WTC11 (cell line): Measurements from ENCODE around the gene IRF8. TPM values are rescaled to one million over a fixed set of nuclear protein-coding genes. Genes with fewer than 3 reads are reported as not detected.

Source experiments
- ATAC-seq: fragments of 200-7000 bp; cut with Tn5 transposase; 2 replicates; pipeline ENCODE4 v1.10.0; 2021; ENCODE audit warnings: mild to moderate bottlenecking, moderate library complexity
- CTCF ChIA-PET: fragments of 300-600 bp; sonication (Branson Sonifier 250); formaldehyde crosslinking; loops from one replicate; lab custom pipeline; 2021; ENCODE audit warnings: antibody characterized with exemption; lab: Charles Lee
- POLR2A ChIA-PET: fragments of 350-600 bp; sonication (Branson Sonifier 250); formaldehyde crosslinking; loops from one replicate; lab custom pipeline; 2021; ENCODE audit warnings: antibody characterized with exemption; lab: Charles Lee
- DNase-seq: peaks from one replicate; pipeline ENCODE4 v3.0.0; 2021; ENCODE audit warnings: low spot score
- H3K27ac Mint-ChIP-seq: 2 replicates; pipeline ENCODE4 v1.8.0; 2021; ENCODE audit warnings: mixed read lengths
- H3K27me3 Mint-ChIP-seq: 2 replicates; pipeline ENCODE4 v1.8.0; 2021; ENCODE audit warnings: low read depth, mild to moderate bottlenecking, moderate library complexity, mixed read lengths
- H3K36me3 Mint-ChIP-seq: 2 replicates; pipeline ENCODE4 v1.8.0; 2021; ENCODE audit warnings: mixed read lengths
- H3K4me1 Mint-ChIP-seq: 2 replicates; pipeline ENCODE4 v1.8.0; 2022; ENCODE audit warnings: mixed read lengths
- H3K4me3 Mint-ChIP-seq: 2 replicates; pipeline ENCODE4 v1.8.0; 2021; ENCODE audit warnings: mild to moderate bottlenecking, moderate library complexity, mixed read lengths
- H3K9me3 Mint-ChIP-seq: 2 replicates; pipeline ENCODE4 v1.8.0; 2021; ENCODE audit warnings: mixed read lengths
- ATF2 ChIP-seq: sonication (generic); formaldehyde crosslinking; IDR thresholded peaks from 2 replicates; pipeline ENCODE4 v1.8.1; 2022; ENCODE audit warnings: low read depth, missing genetic modification reagents, borderline replicate concordance
- CREM ChIP-seq: sonication (generic); formaldehyde crosslinking; IDR thresholded peaks from 2 replicates; pipeline ENCODE4 v1.8.1; 2022; ENCODE audit warnings: mild to moderate bottlenecking, missing genetic modification reagents, moderate library complexity
- E2F4 ChIP-seq: sonication (generic); formaldehyde crosslinking; IDR thresholded peaks from 2 replicates; pipeline ENCODE4 v1.8.1; 2022; ENCODE audit warnings: low read depth, mild to moderate bottlenecking, moderate library complexity, missing genetic modification reagents, borderline replicate concordance
- ESRRA ChIP-seq: sonication (generic); formaldehyde crosslinking; IDR thresholded peaks from 2 replicates; pipeline ENCODE4 v1.8.1; 2022; ENCODE audit warnings: mild to moderate bottlenecking, missing genetic modification reagents, borderline replicate concordance
- FOXP1 ChIP-seq: sonication (generic); formaldehyde crosslinking; IDR thresholded peaks from 2 replicates; pipeline ENCODE4 v1.8.0; 2022; ENCODE audit warnings: missing genetic modification reagents, mild to moderate bottlenecking, moderate library complexity, borderline replicate concordance
- MAX ChIP-seq: sonication (generic); formaldehyde crosslinking; IDR thresholded peaks from 2 replicates; pipeline ENCODE4 v1.8.0; 2022; ENCODE audit warnings: mild to moderate bottlenecking, missing genetic modification reagents
- MLX ChIP-seq: sonication (generic); formaldehyde crosslinking; IDR thresholded peaks from 2 replicates; pipeline ENCODE4 v1.8.1; 2023; ENCODE audit warnings: mild to moderate bottlenecking, missing genetic modification reagents, moderate library complexity
- NFATC4 ChIP-seq: fragments of 250-450 bp; sonication (Bioruptor Pico); IDR thresholded peaks from 2 replicates; pipeline ENCODE4 v1.9.0; 2021; ENCODE audit warnings: mild to moderate bottlenecking
- NFYB ChIP-seq: sonication (generic); formaldehyde crosslinking; conservative IDR thresholded peaks from 2 replicates; pipeline ENCODE4 v1.8.0; 2022; ENCODE audit warnings: low read depth, missing genetic modification reagents
- NR2C2 ChIP-seq: sonication (generic); formaldehyde crosslinking; IDR thresholded peaks from 2 replicates; pipeline ENCODE4 v1.8.0; 2022; ENCODE audit warnings: mild to moderate bottlenecking, missing genetic modification reagents
- RORB ChIP-seq: fragments of 250-450 bp; sonication (Bioruptor Pico); IDR thresholded peaks from 2 replicates; pipeline ENCODE4 v1.9.0; 2021; ENCODE audit warnings: mild to moderate bottlenecking
- SMAD3 ChIP-seq: sonication (generic); formaldehyde crosslinking; IDR thresholded peaks from 2 replicates; pipeline ENCODE4 v1.8.0; 2022; ENCODE audit warnings: missing genetic modification reagents, mild to moderate bottlenecking, borderline replicate concordance
- SOX15 ChIP-seq: fragments of 250-450 bp; sonication (Bioruptor Pico); IDR thresholded peaks from 2 replicates; pipeline ENCODE4 v1.9.0; 2021; ENCODE audit warnings: mild to moderate bottlenecking
- ZNF232 ChIP-seq: sonication (generic); formaldehyde crosslinking; IDR thresholded peaks from 2 replicates; pipeline ENCODE4 v1.8.0; 2022; ENCODE audit warnings: mild to moderate bottlenecking, missing genetic modification reagents
- ZNF317 ChIP-seq: sonication (generic); formaldehyde crosslinking; IDR thresholded peaks from 2 replicates; pipeline ENCODE4 v1.8.1; 2023; ENCODE audit warnings: low read depth, mild to moderate bottlenecking, moderate library complexity, missing genetic modification reagents, borderline replicate concordance
- total RNA-seq: library from RNA; stranded (reverse); gene quantifications from 3 replicates; pipeline ENCODE4 v1.2.3, GENCODE V29; 2021
- TF ChIP-seq, protein P1 (sequence below): fragments of 250-450 bp; sonication (Bioruptor Pico); IDR thresholded peaks from 2 replicates; pipeline ENCODE4 v2.1.2; 2022; ENCODE audit warnings: mild to moderate bottlenecking, moderate library complexity
- TF ChIP-seq, protein P2 (sequence below): sonication (generic); formaldehyde crosslinking; IDR thresholded peaks from 2 replicates; pipeline ENCODE4 v1.8.1; 2023; ENCODE audit warnings: mild to moderate bottlenecking, missing genetic modification reagents
- TF ChIP-seq, protein P3 (sequence below): fragments of 200-600 bp; IDR thresholded peaks from 2 replicates; pipeline ENCODE4 v1.8.0; 2022; ENCODE audit warnings: antibody characterized with exemption
- TF ChIP-seq, protein P4 (sequence below): sonication (generic); formaldehyde crosslinking; IDR thresholded peaks from 2 replicates; pipeline ENCODE4 v1.8.1; 2023; ENCODE audit warnings: mild to moderate bottlenecking, missing genetic modification reagents

IRF8 gene
- total RNA-seq, 1 experiment from 2014 or later: 1.1 TPM

- no peak for TF ChIP-seq MAX
- no peak for TF ChIP-seq FOXP1
- TF ChIP-seq CREM (CRISPR knock-in tag): no peak
- no peak for TF ChIP-seq NFATC4 (CRISPR knock-in tag)
- no peak for TF ChIP-seq NR2C2 (CRISPR knock-in tag)
- no peak for TF ChIP-seq SOX15 (CRISPR knock-in tag)
- no peak for TF ChIP-seq NFYB (CRISPR knock-in tag)
- no peak for TF ChIP-seq ESRRA (CRISPR knock-in tag)
- TF ChIP-seq ATF2 (CRISPR knock-in tag): no peak
- TF ChIP-seq ZNF317 (CRISPR knock-in tag): no peak
- TF ChIP-seq MLX (CRISPR knock-in tag): no peak
- no peak for TF ChIP-seq RORB (CRISPR knock-in tag)
- no peak for TF ChIP-seq SMAD3 (CRISPR knock-in tag)
- TF ChIP-seq, protein P1, sequence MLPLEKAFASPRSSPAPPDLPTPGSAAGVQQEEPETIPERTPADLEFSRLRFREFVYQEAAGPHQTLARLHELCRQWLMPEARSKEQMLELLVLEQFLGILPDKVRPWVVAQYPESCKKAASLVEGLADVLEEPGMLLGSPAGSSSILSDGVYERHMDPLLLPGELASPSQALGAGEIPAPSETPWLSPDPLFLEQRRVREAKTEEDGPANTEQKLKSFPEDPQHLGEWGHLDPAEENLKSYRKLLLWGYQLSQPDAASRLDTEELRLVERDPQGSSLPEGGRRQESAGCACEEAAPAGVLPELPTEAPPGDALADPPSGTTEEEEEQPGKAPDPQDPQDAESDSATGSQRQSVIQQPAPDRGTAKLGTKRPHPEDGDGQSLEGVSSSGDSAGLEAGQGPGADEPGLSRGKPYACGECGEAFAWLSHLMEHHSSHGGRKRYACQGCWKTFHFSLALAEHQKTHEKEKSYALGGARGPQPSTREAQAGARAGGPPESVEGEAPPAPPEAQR: no peak
- TF ChIP-seq, protein P2, sequence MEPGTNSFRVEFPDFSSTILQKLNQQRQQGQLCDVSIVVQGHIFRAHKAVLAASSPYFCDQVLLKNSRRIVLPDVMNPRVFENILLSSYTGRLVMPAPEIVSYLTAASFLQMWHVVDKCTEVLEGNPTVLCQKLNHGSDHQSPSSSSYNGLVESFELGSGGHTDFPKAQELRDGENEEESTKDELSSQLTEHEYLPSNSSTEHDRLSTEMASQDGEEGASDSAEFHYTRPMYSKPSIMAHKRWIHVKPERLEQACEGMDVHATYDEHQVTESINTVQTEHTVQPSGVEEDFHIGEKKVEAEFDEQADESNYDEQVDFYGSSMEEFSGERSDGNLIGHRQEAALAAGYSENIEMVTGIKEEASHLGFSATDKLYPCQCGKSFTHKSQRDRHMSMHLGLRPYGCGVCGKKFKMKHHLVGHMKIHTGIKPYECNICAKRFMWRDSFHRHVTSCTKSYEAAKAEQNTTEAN (CRISPR knock-in tag): no peak
- TF ChIP-seq, protein P3, sequence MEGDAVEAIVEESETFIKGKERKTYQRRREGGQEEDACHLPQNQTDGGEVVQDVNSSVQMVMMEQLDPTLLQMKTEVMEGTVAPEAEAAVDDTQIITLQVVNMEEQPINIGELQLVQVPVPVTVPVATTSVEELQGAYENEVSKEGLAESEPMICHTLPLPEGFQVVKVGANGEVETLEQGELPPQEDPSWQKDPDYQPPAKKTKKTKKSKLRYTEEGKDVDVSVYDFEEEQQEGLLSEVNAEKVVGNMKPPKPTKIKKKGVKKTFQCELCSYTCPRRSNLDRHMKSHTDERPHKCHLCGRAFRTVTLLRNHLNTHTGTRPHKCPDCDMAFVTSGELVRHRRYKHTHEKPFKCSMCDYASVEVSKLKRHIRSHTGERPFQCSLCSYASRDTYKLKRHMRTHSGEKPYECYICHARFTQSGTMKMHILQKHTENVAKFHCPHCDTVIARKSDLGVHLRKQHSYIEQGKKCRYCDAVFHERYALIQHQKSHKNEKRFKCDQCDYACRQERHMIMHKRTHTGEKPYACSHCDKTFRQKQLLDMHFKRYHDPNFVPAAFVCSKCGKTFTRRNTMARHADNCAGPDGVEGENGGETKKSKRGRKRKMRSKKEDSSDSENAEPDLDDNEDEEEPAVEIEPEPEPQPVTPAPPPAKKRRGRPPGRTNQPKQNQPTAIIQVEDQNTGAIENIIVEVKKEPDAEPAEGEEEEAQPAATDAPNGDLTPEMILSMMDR: no peak
- no peak for TF ChIP-seq E2F4 (CRISPR knock-in tag)
- no peak for TF ChIP-seq ZNF232 (CRISPR knock-in tag)
- TF ChIP-seq, protein P4, sequence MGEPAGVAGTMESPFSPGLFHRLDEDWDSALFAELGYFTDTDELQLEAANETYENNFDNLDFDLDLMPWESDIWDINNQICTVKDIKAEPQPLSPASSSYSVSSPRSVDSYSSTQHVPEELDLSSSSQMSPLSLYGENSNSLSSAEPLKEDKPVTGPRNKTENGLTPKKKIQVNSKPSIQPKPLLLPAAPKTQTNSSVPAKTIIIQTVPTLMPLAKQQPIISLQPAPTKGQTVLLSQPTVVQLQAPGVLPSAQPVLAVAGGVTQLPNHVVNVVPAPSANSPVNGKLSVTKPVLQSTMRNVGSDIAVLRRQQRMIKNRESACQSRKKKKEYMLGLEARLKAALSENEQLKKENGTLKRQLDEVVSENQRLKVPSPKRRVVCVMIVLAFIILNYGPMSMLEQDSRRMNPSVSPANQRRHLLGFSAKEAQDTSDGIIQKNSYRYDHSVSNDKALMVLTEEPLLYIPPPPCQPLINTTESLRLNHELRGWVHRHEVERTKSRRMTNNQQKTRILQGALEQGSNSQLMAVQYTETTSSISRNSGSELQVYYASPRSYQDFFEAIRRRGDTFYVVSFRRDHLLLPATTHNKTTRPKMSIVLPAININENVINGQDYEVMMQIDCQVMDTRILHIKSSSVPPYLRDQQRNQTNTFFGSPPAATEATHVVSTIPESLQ: no peak
- TF ChIP-seq, all 79 proteins: peak for 0
- DNase-seq: no peak
- H3K4me3 Mint-ChIP-seq: no peak overlapping the region
- ChIA-PET CTCF (interaction anchor here (1.0 to 4.2 kb wide), 5 partner anchors 11 to 95 kb away, joined by 3 to 67 read pairs (median 4); no protein-coding TSS in a partner anchor), POLR2A (no interaction called here)
- H3K4me1 Mint-ChIP-seq: no peaks in the 10 kb centered on the region
- H3K36me3 Mint-ChIP-seq: no peaks in the 10 kb centered on the region
- ATAC-seq: no peak
- H3K27me3 Mint-ChIP-seq: peaks cover 36% of the 10 kb centered on the region
- H3K27ac Mint-ChIP-seq: no peak overlapping the region
- no peaks in the 10 kb centered on the region for H3K9me3 Mint-ChIP-seq
These were observed 6.2 kb upstream of the IRF8 start for GRCh38 chr16:85892760-85893159.
